Effector memory CD4-positive, alpha-beta T cell (primary cell): ENCODE measurements around the gene SHPK.
"Not testable (repeated sequence)": the region's sequence is repeated elsewhere in the genome, so short reads cannot be mapped to it uniquely, and the experiment has no call there.

Experiments
- DNase-seq, 3 donors: peaks; one replicate each; pipeline ENCODE4 v3.0.0-alpha.2; 2020
- H3K27ac ChIP-seq: 2 replicates; pipeline ENCODE4 v1.7.0; 2013; ENCODE audit warnings: mild to moderate bottlenecking, low read length, moderate library complexity; ENCODE audit not compliant: insufficient read depth, poor library complexity, severe bottlenecking
- H3K27me3 ChIP-seq: replicated peaks from 2 replicates; pipeline ENCODE4 v1.7.0; 2013; ENCODE audit warnings: mild to moderate bottlenecking, low read length; ENCODE audit not compliant: insufficient read depth, control insufficient read depth, poor library complexity, severe bottlenecking
- H3K36me3 ChIP-seq: 2 replicates; pipeline ENCODE4 v1.7.0; 2013; ENCODE audit warnings: mild to moderate bottlenecking, low read length, moderate library complexity; ENCODE audit not compliant: control insufficient read depth, insufficient read depth
- H3K4me1 ChIP-seq: 2 replicates; pipeline ENCODE4 v1.7.0; 2013; ENCODE audit warnings: low read length, mild to moderate bottlenecking; ENCODE audit not compliant: control insufficient read depth, insufficient read depth, poor library complexity, severe bottlenecking
- H3K4me3 ChIP-seq: 2 replicates; pipeline ENCODE4 v1.7.0; 2013; ENCODE audit warnings: low read length, low read depth, mild to moderate bottlenecking; ENCODE audit not compliant: insufficient read depth, poor library complexity, severe bottlenecking
- H3K9me3 ChIP-seq: 2 replicates; pipeline ENCODE4 v1.7.0; 2013; ENCODE audit warnings: mild to moderate bottlenecking, low read length, moderate library complexity; ENCODE audit not compliant: control insufficient read depth

The SHPK gene

GRCh38 chr17:3573246-3574100 is 62.6 kb downstream of the SHPK start:
- Histone ChIP-seq H3K4me1 (no peaks in the 10 kb centered on the region), H3K9me3 (no peaks in the 10 kb centered on the region), H3K36me3 (no peaks in the 10 kb centered on the region), H3K27ac (no peak overlapping the region), H3K27me3 (no peaks in the 10 kb centered on the region), H3K4me3 (no peak overlapping the region)
- DNase-seq = no peak

GRCh38 chr17:3572231-3572630 is 63.8 kb downstream of the SHPK start:
- H3K27me3 ChIP-seq = no peaks in the 10 kb centered on the region
- H3K27ac ChIP-seq = no peak overlapping the region
- H3K4me1 ChIP-seq = no peaks in the 10 kb centered on the region
- no peaks in the 10 kb centered on the region for H3K9me3 ChIP-seq
- no peak for DNase-seq
- no peaks in the 10 kb centered on the region for H3K36me3 ChIP-seq
- H3K4me3 ChIP-seq = no peak overlapping the region

- Histone ChIP-seq H3K36me3 (no peaks in the 10 kb centered on the region), H3K9me3 (no peaks in the 10 kb centered on the region), H3K27ac (no peak overlapping the region), H3K27me3 (no peaks in the 10 kb centered on the region), H3K4me3 (no peak overlapping the region), H3K4me1 (no peaks in the 10 kb centered on the region)
- DNase-seq = no peak
These were observed 64.8 kb downstream of the SHPK start for GRCh38 chr17:3571043-3571900.

GRCh38 chr17:3569534-3570137 is 66.4 kb downstream of the SHPK start:
- H3K4me1 ChIP-seq = no peaks in the 10 kb centered on the region
- DNase-seq = no peak

GRCh38 chr17:3566551-3566950 is 69.5 kb downstream of the SHPK start:
- Histone ChIP-seq H3K4me3 (no peak overlapping the region), H3K9me3 (no peaks in the 10 kb centered on the region), H3K36me3 (no peaks in the 10 kb centered on the region), H3K27me3 (no peaks in the 10 kb centered on the region), H3K27ac (no peak overlapping the region), H3K4me1 (no peaks in the 10 kb centered on the region)
- DNase-seq = no peak

More at GRCh38 chr17:3569534-3570137, 66.4 kb downstream of the SHPK start:
- Histone ChIP-seq H3K27me3 (no peaks in the 10 kb centered on the region), H3K27ac (no peak overlapping the region), H3K36me3 (no peaks in the 10 kb centered on the region), H3K9me3 (no peaks in the 10 kb centered on the region), H3K4me3 (no peak overlapping the region)

- H3K4me3 ChIP-seq = no peak overlapping the region
- no peaks in the 10 kb centered on the region for H3K4me1 ChIP-seq
- no peak for DNase-seq
- no peak overlapping the region for H3K27ac ChIP-seq
- H3K27me3 ChIP-seq = no peaks in the 10 kb centered on the region
- no peaks in the 10 kb centered on the region for H3K36me3 ChIP-seq
- no peaks in the 10 kb centered on the region for H3K9me3 ChIP-seq
These were observed 70.9 kb downstream of the SHPK start for GRCh38 chr17:3565143-3565542.

- H3K36me3 ChIP-seq, H3K9me3 ChIP-seq, H3K4me3 ChIP-seq, DNase-seq, H3K27ac ChIP-seq, H3K4me1 ChIP-seq, H3K27me3 ChIP-seq: not testable (repeated sequence)
These were observed 71.8 kb downstream of the SHPK start for GRCh38 chr17:3564241-3564640.

- Histone ChIP-seq H3K27me3 (no peaks in the 10 kb centered on the region), H3K4me1 (peaks cover 6% of the 10 kb centered on the region), H3K9me3 (no peaks in the 10 kb centered on the region), H3K27ac (no peak overlapping the region), H3K4me3 (no peak overlapping the region), H3K36me3 (no peaks in the 10 kb centered on the region)
- no peak for DNase-seq
These were observed 76.8 kb downstream of the SHPK start for GRCh38 chr17:3559270-3559645.

- Histone ChIP-seq H3K27me3 (no peaks in the 10 kb centered on the region), H3K4me3 (no peak overlapping the region), H3K27ac (no peak overlapping the region), H3K36me3 (no peaks in the 10 kb centered on the region), H3K4me1 (peaks cover 6% of the 10 kb centered on the region), H3K9me3 (no peaks in the 10 kb centered on the region)
- peak; percentile 33 to 50 (median 45) for DNase-seq
These were observed 77.3 kb downstream of the SHPK start for GRCh38 chr17:3558603-3559269.
